Lung (tissue), 12 donors: ENCODE data around the gene PICK1. TPM values are rescaled to one million over a fixed set of nuclear protein-coding genes. Genes with fewer than 3 reads are reported as not detected.

Experiments used
- ATAC-seq: fragments of 200-7000 bp; cut with Tn5 transposase; one replicate; pipeline ENCODE4 v1.9.1; 2020; ENCODE audit warnings: moderate number of reproducible peaks; ENCODE audit not compliant: insufficient read depth, low FRiP score
- DNase-seq, 3 donors: peaks; one replicate each; pipeline ENCODE4 v3.0.0-alpha.2; 2013 to 2017
- H3K27ac ChIP-seq, 2 donors: one replicate each; pipeline ENCODE4 v1.5.1; 2013; ENCODE audit warnings: mild to moderate bottlenecking in 2 of 2, moderate library complexity in 2 of 2, control low read depth in 1 of 2, inconsistent platforms in 1 of 2, low read depth in 1 of 2, low read length in 1 of 2
- H3K27me3 ChIP-seq, 3 donors: one replicate each; pipeline ENCODE4 v1.5.1; 2013; ENCODE audit warnings: low read length in 2 of 3; ENCODE audit not compliant: control insufficient read depth in 3 of 3, insufficient read depth in 3 of 3
- H3K36me3 ChIP-seq, 4 donors: one replicate each; pipeline ENCODE4 v1.5.1; 2013; ENCODE audit warnings: low read length in 4 of 4, mild to moderate bottlenecking in 1 of 4, moderate library complexity in 1 of 4; ENCODE audit not compliant: control insufficient read depth in 4 of 4, insufficient read depth in 4 of 4
- H3K4me1 ChIP-seq, 5 donors: one replicate each; pipeline ENCODE4 v1.5.1; 2013; ENCODE audit warnings: low read length in 5 of 5, mild to moderate bottlenecking in 2 of 5, moderate library complexity in 1 of 5; ENCODE audit not compliant: control insufficient read depth in 5 of 5, insufficient read depth in 5 of 5
- H3K4me3 ChIP-seq: one replicate; pipeline ENCODE4 v1.5.1; 2013; ENCODE audit warnings: mild to moderate bottlenecking, control low read depth, moderate library complexity
- H3K9ac ChIP-seq, 2 donors: one replicate each; pipeline ENCODE4 v1.5.1; 2013; ENCODE audit warnings: low read length in 2 of 2, control low read depth in 1 of 2; ENCODE audit not compliant: insufficient read depth in 1 of 2
- H3K9me3 ChIP-seq, 4 donors: one replicate each; pipeline ENCODE4 v1.5.1; 2013; ENCODE audit warnings: low read length in 3 of 4, mild to moderate bottlenecking in 1 of 4, moderate library complexity in 1 of 4; ENCODE audit not compliant: control insufficient read depth in 4 of 4, insufficient read depth in 3 of 4
- WGBS, 2 donors: extraction: QIAGEN DNeasy Blood & Tissue Kit; methylation state at CpG; one replicate each; pipeline ENCODE4 v1.1.7; 2013; 5-methylcytosine and 5-hydroxymethylcytosine counted together
- polyA plus RNA-seq, 2 donors: library from polyadenylated mRNA; stranded (reverse); fragments of 200-250 nt; gene quantifications; one replicate each; pipeline ENCODE4 v1.2.1, GENCODE V29; 2013
- total RNA-seq, 2 donors: library from RNA; depleted of rRNA in 1 of 2; stranded (reverse); fragments of >200 nt in 1 of 2; gene quantifications; one replicate each; pipeline ENCODE4 v1.2.1, GENCODE V29; 2014 to 2021
- TF ChIP-seq, protein P1 (sequence below): IDR thresholded peaks from 2 replicates; pipeline ENCODE4 v1.5.1; 2012; ENCODE audit warnings: mild to moderate bottlenecking; ENCODE audit errors: control extremely low read depth, extremely low read depth
- donor health status: control.
- donor health status: control.
- donor health status: Bipolar disorder and iron deficiency.
- donor health status: healthy.
- donor health status: DM: yes; HTN: yes; CAD: no.

Gene PICK1
- total and polyA plus RNA-seq, 4 donors, result 32.4 to 45.6 (median 37.3) TPM

DNA sequence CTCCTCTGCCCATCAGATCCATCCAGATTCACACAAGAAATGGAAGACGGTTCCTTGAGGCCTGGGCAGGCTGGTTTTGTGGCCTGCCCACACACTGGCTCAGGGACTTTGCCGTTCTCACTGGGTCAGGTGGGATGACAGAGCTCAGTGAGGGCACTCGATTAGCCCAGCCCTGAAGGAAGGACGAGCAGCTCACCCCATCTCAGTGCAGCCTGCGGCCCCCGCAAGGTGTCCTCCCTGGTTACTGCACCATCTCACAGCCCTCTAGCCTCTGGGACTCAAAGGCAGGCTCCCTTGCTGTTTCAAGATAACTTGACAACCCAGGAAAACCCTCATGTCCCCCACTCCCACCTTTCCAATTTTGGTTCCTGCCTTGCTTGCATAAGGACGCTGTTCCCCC is 22.6 kb downstream of the PICK1 start:
- no peak overlapping the region for H3K4me3 ChIP-seq
- WGBS, 2 donors, result 88 to 93% methylated on average over 7 of the region's 7 CpGs
- no peak for DNase-seq
- H3K9me3 ChIP-seq, result peaks cover 0 to 4% (median 0%) of the 10 kb centered on the region in 4 donors
- H3K9ac ChIP-seq, result no peak overlapping the region
- H3K4me1 ChIP-seq, result peaks cover 0 to 13% (median 0%) of the 10 kb centered on the region in 5 donors
- peaks cover 0 to 18% (median 16%) of the 10 kb centered on the region in 3 donors for H3K27me3 ChIP-seq
- no peak for ATAC-seq
- TF ChIP-seq, protein P1, sequence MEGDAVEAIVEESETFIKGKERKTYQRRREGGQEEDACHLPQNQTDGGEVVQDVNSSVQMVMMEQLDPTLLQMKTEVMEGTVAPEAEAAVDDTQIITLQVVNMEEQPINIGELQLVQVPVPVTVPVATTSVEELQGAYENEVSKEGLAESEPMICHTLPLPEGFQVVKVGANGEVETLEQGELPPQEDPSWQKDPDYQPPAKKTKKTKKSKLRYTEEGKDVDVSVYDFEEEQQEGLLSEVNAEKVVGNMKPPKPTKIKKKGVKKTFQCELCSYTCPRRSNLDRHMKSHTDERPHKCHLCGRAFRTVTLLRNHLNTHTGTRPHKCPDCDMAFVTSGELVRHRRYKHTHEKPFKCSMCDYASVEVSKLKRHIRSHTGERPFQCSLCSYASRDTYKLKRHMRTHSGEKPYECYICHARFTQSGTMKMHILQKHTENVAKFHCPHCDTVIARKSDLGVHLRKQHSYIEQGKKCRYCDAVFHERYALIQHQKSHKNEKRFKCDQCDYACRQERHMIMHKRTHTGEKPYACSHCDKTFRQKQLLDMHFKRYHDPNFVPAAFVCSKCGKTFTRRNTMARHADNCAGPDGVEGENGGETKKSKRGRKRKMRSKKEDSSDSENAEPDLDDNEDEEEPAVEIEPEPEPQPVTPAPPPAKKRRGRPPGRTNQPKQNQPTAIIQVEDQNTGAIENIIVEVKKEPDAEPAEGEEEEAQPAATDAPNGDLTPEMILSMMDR, result no peak
- peaks cover 0 to 7% (median 0%) of the 10 kb centered on the region in 4 donors for H3K36me3 ChIP-seq
- H3K27ac ChIP-seq, result no peak overlapping the region

DNA sequence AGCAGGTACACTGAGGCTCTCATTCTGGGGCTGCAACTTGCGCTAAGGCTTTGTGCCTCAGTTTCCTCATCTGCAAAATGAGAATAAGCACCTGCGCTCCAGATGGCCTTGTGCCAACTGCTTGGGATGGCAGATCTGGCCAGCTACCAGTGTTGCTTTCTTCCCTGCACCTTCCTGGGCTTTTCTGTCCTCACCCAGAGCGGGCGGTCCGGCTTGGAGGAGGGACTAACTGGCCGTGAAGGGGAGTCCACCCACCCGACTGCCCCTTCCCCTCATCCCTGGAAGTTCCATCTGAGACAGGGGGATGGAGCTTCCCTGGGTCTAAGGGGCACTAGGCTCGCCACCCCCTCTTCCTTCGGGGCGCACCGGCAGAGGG is 23.3 kb downstream of the PICK1 start:
- Histone ChIP-seq H3K27ac (no peak overlapping the region), H3K9ac (no peak overlapping the region), H3K36me3 (peaks cover 0 to under 1% (median 0%) of the 10 kb centered on the region in 4 donors), H3K4me3 (no peak overlapping the region), H3K27me3 (peaks cover 0 to 18% (median 16%) of the 10 kb centered on the region in 3 donors), H3K9me3 (peaks cover 0 to 4% (median 0%) of the 10 kb centered on the region in 4 donors), H3K4me1 (peaks cover 0 to 13% (median 0%) of the 10 kb centered on the region in 5 donors)
- DNase-seq (no peak), ATAC-seq (no peak)
- 66 to 70% methylated on average over 11 of the region's 11 CpGs for WGBS, 2 donors
- TF ChIP-seq, protein P1, result no peak

DNA sequence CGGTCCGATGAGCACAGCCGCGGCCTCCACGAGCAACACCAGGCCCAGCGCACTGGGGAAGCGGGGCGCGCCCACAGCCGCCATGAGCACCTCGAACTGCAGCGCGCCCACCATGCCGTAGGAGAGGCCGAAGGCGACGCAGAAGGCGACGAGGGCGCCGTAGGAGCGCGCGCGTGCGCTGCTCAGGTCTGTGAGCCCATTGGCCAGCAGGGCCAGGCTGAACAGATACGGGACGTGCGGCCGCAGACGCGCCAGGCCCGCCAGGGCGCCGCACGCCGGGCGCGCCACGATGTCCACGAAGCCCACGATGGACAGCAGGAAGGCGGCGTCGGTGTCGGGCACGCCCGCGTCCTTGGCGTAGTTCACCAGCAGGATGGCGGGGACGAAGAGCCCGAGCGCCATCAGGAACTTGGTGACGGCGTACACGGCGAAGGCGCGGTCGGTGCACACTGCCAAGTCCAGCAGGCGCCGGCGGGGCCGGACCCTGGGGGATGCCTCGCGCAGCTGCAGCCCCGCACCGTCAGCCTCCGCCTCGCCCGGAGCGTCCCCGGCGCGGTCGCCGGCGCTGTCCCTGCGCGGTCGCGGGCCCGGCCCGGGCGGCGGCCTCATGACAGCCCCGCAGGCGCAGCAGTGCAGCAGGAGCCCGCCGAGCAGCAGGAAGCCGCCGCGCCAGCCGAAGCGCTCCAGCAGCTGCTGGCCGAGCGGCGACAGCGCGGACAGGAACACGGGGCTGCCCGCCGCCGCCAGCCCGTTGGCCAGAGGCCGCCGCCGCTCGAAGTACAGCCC is 23.8 kb downstream of the PICK1 start:
- Histone ChIP-seq H3K4me1 (peaks cover 0 to 13% (median 0%) of the 10 kb centered on the region in 5 donors), H3K9ac (no peak overlapping the region), H3K36me3 (no peaks in the 10 kb centered on the region), H3K27me3 (peaks cover 0 to 18% (median 16%) of the 10 kb centered on the region in 3 donors), H3K27ac (no peak overlapping the region), H3K9me3 (peaks cover 0 to 4% (median 0%) of the 10 kb centered on the region in 4 donors), H3K4me3 (peak overlapping the region; percentile 15)
- TF ChIP-seq, protein P1, result no peak
- DNase-seq, result peak; percentile 42 to 64 (median 55)
- peak; percentile 39 for ATAC-seq
- WGBS, 2 donors, result 5 to 6% methylated on average over 78 to 110 of the region's 110 CpGs
